Osteoblast (primary cell): Measurements from ENCODE around the gene DCDC1. TPM values are rescaled to one million over a fixed set of nuclear protein-coding genes. Genes with fewer than 3 reads are reported as not detected.
A peak's percentile ranks its signal among the peaks of the same experiment; 100 is the strongest.

Experiments used
- DNase-seq: peaks from one replicate; pipeline ENCODE4 v3.0.0; 2011; ENCODE audit warnings: low spot score, mixed read lengths; ENCODE audit not compliant: insufficient read length; ENCODE audit errors: missing footprints
- H2AFZ ChIP-seq: 2 replicates; pipeline ENCODE4 v1.6.0; 2011; ENCODE audit warnings: mild to moderate bottlenecking, low read length
- H3K27ac ChIP-seq: 2 replicates; pipeline ENCODE4 v1.5.1; 2011; ENCODE audit warnings: mild to moderate bottlenecking, low read depth, low read length, moderate library complexity
- H3K27me3 ChIP-seq: 2 replicates; pipeline ENCODE4 v1.6.0; 2012; ENCODE audit warnings: mild to moderate bottlenecking, control low read depth, inconsistent platforms, low read length, moderate library complexity; ENCODE audit not compliant: insufficient read depth
- H3K36me3 ChIP-seq: 2 replicates; pipeline ENCODE4 v1.5.1; 2011; ENCODE audit warnings: mild to moderate bottlenecking, low read length, control low read depth, moderate library complexity; ENCODE audit not compliant: insufficient read depth
- H3K4me1 ChIP-seq: 2 replicates; pipeline ENCODE4 v1.5.1; 2011; ENCODE audit warnings: mild to moderate bottlenecking, low read length, control low read depth, moderate library complexity; ENCODE audit not compliant: insufficient read depth
- H3K4me2 ChIP-seq: 2 replicates; pipeline ENCODE4 v1.6.0; 2011; ENCODE audit warnings: mild to moderate bottlenecking, low read length; ENCODE audit not compliant: insufficient read depth
- H3K4me3 ChIP-seq: fragments of 200-600 bp; sonication (generic); 3 replicates; pipeline ENCODE4 v1.5.1; 2012; ENCODE audit warnings: mild to moderate bottlenecking, low read length, inconsistent platforms; ENCODE audit not compliant: insufficient read depth
- H3K79me2 ChIP-seq: 2 replicates; pipeline ENCODE4 v1.6.0; 2012; ENCODE audit warnings: mild to moderate bottlenecking, low read length, control low read depth, inconsistent platforms; ENCODE audit not compliant: insufficient read depth
- H3K9me3 ChIP-seq: 2 replicates; pipeline ENCODE4 v1.5.1; 2011; ENCODE audit warnings: low read depth, low read length, control low read depth
- H4K20me1 ChIP-seq: 2 replicates; pipeline ENCODE4 v1.6.0; 2012; ENCODE audit warnings: mild to moderate bottlenecking, low read length, control low read depth; ENCODE audit not compliant: insufficient read depth
- total RNA-seq: library from RNA; depleted of rRNA; stranded (reverse); fragments of >200 nt; gene quantifications from 2 replicates; pipeline ENCODE4 v1.2.3, GENCODE V29; 2012
- TF ChIP-seq, protein P1 (sequence below): IDR thresholded peaks from 2 replicates; pipeline ENCODE4 v1.5.1; 2011; ENCODE audit warnings: mild to moderate bottlenecking, low read depth, low read length, moderate library complexity; ENCODE audit errors: extremely low read depth

The DCDC1 gene
- total RNA-seq, 1 donor, result 1.1 TPM

DNA sequence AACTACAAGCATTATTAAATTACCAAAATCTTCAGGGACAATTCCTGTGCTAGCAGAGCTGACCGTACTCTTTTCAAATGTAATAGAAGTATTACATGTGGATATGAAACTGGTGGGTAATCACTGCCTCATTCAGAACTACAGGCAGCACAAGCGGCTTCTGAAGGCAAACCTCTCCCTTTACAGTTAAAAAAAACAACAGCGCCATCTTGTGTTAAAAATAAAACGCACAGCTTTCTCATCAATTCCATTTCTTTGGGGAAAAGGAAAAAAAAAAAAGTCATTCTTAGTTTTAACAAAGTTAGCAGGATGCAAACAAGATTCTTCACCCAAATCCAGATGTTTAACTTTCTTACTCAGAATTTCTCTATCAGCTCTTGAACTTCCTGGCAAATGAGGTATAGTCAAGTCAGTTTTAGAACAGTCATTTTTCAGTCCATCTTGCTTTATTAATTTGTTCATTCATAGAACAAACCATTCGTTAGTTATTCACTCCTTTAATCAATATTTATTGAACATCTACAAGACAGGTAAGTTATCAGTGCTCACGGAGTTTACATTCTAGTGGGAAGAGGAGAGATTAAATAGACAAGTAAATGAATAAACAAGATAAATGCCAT, 451.6 kb downstream of the DCDC1 start:
- Histone ChIP-seq H3K4me3 (no peak overlapping the region), H3K4me1 (no peaks in the 10 kb centered on the region), H3K4me2 (no peak overlapping the region), H3K27me3 (no peaks in the 10 kb centered on the region), H3K9me3 (no peaks in the 10 kb centered on the region), H4K20me1 (no peaks in the 10 kb centered on the region), H2AFZ (no peak overlapping the region), H3K27ac (no peak overlapping the region), H3K36me3 (no peaks in the 10 kb centered on the region), H3K79me2 (no peaks in the 10 kb centered on the region)
- DNase-seq, result no peak
- TF ChIP-seq, protein P1, sequence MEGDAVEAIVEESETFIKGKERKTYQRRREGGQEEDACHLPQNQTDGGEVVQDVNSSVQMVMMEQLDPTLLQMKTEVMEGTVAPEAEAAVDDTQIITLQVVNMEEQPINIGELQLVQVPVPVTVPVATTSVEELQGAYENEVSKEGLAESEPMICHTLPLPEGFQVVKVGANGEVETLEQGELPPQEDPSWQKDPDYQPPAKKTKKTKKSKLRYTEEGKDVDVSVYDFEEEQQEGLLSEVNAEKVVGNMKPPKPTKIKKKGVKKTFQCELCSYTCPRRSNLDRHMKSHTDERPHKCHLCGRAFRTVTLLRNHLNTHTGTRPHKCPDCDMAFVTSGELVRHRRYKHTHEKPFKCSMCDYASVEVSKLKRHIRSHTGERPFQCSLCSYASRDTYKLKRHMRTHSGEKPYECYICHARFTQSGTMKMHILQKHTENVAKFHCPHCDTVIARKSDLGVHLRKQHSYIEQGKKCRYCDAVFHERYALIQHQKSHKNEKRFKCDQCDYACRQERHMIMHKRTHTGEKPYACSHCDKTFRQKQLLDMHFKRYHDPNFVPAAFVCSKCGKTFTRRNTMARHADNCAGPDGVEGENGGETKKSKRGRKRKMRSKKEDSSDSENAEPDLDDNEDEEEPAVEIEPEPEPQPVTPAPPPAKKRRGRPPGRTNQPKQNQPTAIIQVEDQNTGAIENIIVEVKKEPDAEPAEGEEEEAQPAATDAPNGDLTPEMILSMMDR, result peak; percentile 64

DNA sequence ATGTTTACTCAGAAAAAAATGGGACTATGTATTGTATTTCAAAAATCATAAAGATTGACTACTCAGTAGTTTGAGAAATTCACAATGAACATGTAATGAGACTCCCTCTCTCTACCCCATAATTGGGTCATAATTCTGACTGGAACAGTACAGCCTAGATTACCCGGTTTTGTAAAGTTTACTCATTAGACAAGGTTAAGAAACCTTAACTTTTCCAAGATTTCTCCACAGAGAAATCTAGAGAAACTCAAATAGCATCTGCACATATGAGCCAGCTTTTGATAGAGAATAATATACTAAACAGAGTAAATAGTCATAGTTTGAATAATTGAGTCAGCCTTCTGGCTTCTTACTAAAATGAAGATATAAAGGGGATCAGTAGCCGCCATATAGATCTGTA, 452.3 kb downstream of the DCDC1 start:
- H3K36me3 ChIP-seq, result no peaks in the 10 kb centered on the region
- H3K4me1 ChIP-seq, result no peaks in the 10 kb centered on the region
- H4K20me1 ChIP-seq, result no peaks in the 10 kb centered on the region
- H3K27me3 ChIP-seq, result no peaks in the 10 kb centered on the region
- no peaks in the 10 kb centered on the region for H3K79me2 ChIP-seq
- H3K4me3 ChIP-seq, result no peak overlapping the region
- TF ChIP-seq, protein P1, result no peak
- H3K27ac ChIP-seq, result no peak overlapping the region
- no peak overlapping the region for H2AFZ ChIP-seq
- no peaks in the 10 kb centered on the region for H3K9me3 ChIP-seq
- no peak for DNase-seq
- no peak overlapping the region for H3K4me2 ChIP-seq

DNA sequence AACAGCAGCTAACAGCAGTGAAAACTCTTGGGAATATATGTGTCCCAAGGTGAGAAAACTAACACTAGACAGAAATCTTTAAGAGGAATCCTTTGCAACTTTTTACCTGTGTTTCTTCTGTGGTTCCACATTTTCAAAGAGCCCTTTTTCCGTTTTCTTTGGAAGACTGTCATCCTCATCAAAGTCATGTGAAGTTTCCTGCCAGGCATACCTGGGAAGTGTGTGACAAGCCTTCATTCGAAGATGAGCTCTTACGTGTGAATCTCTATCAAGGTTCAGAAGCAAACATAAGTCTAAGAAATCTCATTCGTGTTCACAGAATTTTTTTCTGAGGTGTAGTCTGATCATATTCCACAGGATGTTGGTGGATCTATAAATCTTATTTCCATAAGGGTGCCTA, 452.8 kb downstream of the DCDC1 start:
- Histone ChIP-seq H3K36me3 (no peaks in the 10 kb centered on the region), H4K20me1 (no peaks in the 10 kb centered on the region), H2AFZ (no peak overlapping the region), H3K27ac (no peak overlapping the region), H3K9me3 (no peaks in the 10 kb centered on the region), H3K4me1 (no peaks in the 10 kb centered on the region), H3K27me3 (no peaks in the 10 kb centered on the region), H3K4me2 (no peak overlapping the region), H3K4me3 (no peak overlapping the region), H3K79me2 (no peaks in the 10 kb centered on the region)
- TF ChIP-seq, protein P1, result no peak
- DNase-seq, result no peak

DNA sequence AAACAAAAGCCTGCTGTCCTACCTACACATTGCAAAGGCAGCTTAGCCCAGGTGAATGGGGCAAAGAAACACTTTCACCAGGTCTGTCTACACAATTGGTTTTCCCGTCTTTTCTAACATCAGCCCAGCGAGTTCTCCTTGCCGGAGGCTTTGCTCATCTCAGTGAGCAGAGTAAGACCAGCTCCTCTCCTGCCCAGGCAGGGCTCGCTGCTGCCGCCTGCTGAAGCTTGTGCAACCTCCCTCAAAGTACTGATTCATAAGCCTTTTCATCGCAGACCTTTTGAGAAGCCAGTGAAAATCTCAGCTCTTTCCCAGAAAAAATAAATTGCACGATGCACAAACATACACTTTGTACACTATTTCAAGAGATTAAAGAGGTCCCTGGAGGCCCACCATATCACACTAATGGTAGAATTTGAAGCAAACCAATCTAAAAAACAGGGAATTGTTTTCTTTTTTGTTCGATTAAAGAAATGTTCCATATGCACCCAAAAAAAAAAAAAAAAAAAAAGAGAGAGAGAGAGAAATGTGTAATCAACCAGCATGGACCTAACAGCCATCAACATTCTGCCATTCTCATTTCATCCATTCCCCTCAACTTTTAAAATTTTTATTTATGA, 455.3 kb downstream of the DCDC1 start:
- no peaks in the 10 kb centered on the region for H3K9me3 ChIP-seq
- H3K79me2 ChIP-seq, result no peaks in the 10 kb centered on the region
- no peaks in the 10 kb centered on the region for H3K36me3 ChIP-seq
- no peaks in the 10 kb centered on the region for H3K4me1 ChIP-seq
- H3K27ac ChIP-seq, result no peak overlapping the region
- no peaks in the 10 kb centered on the region for H3K27me3 ChIP-seq
- no peaks in the 10 kb centered on the region for H4K20me1 ChIP-seq
- no peak overlapping the region for H3K4me3 ChIP-seq
- DNase-seq, result peak; percentile 55
- peak overlapping the region; percentile 6 for H2AFZ ChIP-seq
- no peak overlapping the region for H3K4me2 ChIP-seq
- TF ChIP-seq, protein P1, result peak; percentile 51
